Retinal pigment epithelial cell (primary cell): ENCODE data around the gene P2RX5.
A peak's percentile ranks its signal among the peaks of the same experiment; 100 is the strongest.

Experiments
- DNase-seq: peaks from one replicate; pipeline ENCODE4 v3.0.0-alpha.2; 2010; ENCODE audit warnings: low read depth
- H3K4me3 ChIP-seq: 2 replicates; pipeline ENCODE4 v1.5.1; 2011; ENCODE audit warnings: mild to moderate bottlenecking, low read length, control low read depth, moderate library complexity
- TF ChIP-seq, protein P1 (sequence below): conservative IDR thresholded peaks from 2 replicates; pipeline ENCODE4 v1.5.1; 2011; ENCODE audit warnings: low read depth, low read length, control low read depth, inconsistent platforms

Gene P2RX5

DNA sequence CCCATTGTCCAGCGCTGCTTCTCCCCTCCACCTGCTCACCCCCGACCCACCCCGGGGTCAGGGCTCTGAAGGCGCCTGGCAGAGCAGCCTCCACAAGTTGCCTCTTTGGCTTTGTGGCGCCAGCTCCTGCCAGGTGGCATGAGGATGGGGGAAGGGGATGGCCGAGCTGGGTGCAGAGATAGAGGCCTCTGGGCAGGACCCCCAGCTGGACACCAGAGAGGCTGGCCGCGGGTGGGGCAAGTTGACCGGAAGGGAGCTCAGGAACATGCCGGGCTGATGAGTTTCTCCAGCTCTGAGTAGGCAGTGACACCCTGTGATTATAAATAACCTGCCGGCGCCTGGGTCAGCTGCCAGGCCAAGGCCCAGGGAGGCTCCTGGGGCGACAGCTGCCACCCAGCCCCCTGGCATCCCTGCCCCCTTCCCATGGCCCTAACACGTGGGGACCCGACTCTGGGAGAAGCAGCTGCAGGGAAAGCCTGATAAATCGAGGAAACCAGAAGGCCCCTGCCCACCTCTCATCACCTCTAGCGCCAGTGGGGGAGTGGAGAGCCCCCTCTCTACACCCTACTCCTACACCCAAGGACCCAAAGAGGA lies 729 bp downstream of the P2RX5 start:
- H3K4me3 ChIP-seq = peak overlapping the region; percentile 55

DNA sequence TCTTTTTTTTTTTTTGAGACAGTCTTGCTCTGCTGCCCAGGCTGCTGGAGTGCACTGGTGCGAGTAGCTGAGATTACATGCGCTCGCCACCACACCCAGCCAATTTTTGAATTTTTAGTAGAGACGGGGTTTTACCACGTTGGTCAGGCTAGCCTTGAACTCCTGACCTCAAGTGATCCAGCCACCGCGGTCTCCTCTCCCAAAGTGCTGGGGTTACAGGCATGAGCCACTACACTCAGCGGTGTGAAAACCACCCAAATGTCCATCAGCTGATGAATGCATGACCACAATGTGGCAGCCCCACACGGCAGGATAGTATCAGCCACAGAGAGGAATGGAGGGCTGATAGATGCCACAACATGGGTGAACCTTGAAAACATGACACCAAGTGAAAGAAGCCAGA lies 2.1 kb downstream of the P2RX5 start:
- TF ChIP-seq, protein P1, sequence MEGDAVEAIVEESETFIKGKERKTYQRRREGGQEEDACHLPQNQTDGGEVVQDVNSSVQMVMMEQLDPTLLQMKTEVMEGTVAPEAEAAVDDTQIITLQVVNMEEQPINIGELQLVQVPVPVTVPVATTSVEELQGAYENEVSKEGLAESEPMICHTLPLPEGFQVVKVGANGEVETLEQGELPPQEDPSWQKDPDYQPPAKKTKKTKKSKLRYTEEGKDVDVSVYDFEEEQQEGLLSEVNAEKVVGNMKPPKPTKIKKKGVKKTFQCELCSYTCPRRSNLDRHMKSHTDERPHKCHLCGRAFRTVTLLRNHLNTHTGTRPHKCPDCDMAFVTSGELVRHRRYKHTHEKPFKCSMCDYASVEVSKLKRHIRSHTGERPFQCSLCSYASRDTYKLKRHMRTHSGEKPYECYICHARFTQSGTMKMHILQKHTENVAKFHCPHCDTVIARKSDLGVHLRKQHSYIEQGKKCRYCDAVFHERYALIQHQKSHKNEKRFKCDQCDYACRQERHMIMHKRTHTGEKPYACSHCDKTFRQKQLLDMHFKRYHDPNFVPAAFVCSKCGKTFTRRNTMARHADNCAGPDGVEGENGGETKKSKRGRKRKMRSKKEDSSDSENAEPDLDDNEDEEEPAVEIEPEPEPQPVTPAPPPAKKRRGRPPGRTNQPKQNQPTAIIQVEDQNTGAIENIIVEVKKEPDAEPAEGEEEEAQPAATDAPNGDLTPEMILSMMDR = no peak
- DNase-seq = no peak

More for the DNA sequence above, 729 bp downstream of the P2RX5 start:
- TF ChIP-seq, protein P1 = no peak
- DNase-seq = no peak

DNA sequence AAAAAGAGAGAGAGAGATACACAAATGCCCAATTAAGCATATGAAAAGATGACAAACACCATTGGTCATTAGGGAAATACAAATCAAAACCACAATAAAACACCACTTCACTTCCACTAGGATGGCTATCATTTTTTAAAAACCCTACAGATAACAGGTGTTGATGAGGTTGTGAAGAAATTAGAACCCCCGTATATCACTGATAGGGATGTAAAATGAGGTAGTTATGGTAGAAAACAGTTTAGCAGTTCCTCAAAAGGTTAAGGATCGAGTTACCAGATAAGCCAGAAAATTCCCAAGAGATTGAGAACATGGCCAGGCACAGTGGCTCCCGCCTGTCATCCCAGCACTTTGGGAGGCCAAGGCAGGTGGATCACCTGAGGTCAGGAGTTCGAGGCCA lies 2.8 kb downstream of the P2RX5 start:
- DNase-seq = no peak
- H3K4me3 ChIP-seq = no peak overlapping the region
- TF ChIP-seq, protein P1 = no peak

More for the DNA sequence above, 2.1 kb downstream of the P2RX5 start:
- no peak overlapping the region for H3K4me3 ChIP-seq

DNA sequence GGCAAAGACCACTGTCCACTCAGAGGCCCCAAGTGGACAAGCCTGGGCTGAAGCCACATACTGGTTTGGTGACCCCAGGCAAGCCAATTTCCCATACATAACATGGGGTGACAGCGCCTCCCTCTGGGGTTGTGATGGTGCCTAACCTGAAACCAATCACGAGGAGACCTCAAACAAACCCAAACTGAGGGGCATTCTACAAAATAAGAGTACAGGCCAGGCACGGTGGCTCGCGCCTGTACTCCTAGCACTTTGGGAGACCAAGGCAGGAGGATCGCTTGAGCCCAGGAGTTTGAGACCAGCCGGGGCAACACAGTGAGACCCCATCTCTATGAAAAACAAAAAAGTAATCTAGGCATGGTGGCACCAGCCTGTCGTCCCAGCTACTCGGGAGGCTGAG lies 3.6 kb downstream of the P2RX5 start:
- no peak overlapping the region for H3K4me3 ChIP-seq
- DNase-seq = no peak
- TF ChIP-seq, protein P1 = peak; percentile 4

DNA sequence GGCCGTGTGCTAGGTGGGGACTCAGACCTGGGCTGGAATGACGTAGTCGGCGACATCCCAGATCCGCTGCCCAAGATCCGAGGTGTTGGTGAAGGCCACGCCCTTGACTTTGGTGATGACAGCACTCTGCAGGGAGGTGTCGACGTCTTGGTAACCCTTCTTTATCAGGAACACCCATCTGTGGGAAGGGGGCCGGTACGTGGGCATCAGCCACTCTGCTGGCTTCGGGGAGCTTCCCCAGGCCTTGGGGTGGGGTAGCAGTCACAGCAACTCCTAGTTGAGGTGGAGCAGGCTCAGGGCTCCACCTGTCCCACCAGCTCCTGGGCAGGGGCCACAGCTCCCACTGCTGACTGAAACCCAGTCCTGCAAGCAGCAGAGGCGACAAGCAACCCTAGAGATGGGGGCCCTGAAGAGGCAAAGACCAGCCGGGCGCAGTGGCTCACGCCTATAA lies 4.3 kb downstream of the P2RX5 start:
- no peak overlapping the region for H3K4me3 ChIP-seq
- DNase-seq = no peak
- TF ChIP-seq, protein P1 = no peak

DNA sequence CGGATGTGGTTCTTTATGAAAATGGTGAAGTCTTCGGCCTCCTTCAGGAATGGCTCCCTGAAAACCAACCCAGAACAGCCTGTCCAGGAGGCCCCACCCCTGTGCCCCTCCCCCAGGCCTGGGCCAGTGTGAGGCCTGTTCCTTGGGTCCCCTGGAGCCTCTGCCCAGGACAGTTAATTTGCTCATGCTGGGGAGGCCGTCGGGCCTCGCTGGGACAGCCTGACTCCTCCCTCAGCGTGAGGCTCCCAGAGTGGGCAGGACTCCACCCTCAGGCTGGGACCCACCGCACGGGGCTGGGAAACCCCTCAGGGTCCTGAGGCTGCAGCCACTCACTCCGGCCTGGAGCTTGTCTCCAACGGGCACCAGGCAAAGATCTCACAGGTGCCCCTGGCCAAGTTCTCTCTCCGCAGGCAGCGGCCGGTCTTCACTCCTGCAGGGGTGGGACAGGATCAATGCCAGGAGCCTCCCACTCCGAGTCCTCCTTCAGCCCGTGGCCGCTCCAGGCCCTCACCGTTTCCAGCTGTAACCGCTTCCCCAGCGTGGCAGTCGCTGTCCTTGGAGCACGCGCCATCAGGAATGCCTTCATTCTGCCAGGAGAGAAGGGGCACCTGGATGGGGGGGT lies 5.8 kb downstream of the P2RX5 start:
- TF ChIP-seq, protein P1 = no peak
- H3K4me3 ChIP-seq = no peak overlapping the region
- DNase-seq = no peak

DNA sequence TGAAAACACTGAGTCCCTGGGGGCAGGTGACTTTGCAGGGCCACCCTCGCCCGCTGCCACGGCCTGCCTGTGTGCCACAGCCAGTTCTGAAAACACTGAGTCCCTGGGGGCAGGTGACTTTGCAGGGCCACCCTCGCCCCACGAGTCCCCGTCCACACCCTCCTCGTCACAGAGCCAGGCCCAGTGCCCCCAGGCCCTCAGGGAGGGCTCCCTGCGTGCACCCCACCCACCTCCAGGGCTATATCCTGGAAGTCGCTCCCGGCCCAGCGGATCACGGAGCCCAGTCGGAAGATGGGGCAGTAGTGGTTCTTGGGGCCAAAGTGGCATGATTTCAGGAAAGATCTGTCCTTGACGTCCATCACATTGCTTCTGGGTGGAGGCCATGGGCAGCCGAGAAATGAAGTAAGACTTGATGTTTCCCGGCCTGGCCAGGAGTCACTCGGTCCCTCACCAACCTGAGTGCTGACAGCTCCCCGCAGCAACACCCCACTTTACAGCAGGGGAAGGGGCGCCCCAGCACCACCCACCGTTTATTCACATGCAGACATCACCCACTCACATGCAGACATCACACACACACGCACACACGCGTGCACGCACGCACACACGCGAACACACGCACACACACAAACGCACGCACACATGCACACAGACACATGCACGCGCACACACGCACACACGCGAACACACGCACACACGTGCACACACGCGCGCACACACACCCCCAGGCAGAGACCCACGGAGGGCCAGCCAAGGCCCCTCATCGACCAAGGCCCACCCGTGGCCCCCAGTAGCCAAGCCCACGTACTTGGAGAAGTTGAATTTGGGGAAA lies 6.5 kb downstream of the P2RX5 start:
- DNase-seq = no peak
- no peak overlapping the region for H3K4me3 ChIP-seq
- TF ChIP-seq, protein P1 = no peak
